HG03442 (cell line): ENCODE measurements around the gene SLC26A2.
"Not testable (repeated sequence)": the region's sequence is repeated elsewhere in the genome, so short reads cannot be mapped to it uniquely, and the experiment has no call there.

Experiments
- ATAC-seq: cut with Tn5 transposase; IDR thresholded peaks from one replicate; pipeline ENCODE4 v1.9.1; 2021; ENCODE audit warnings: mild to moderate bottlenecking, moderate library complexity; ENCODE audit not compliant: unreplicated experiment

The SLC26A2 gene

GRCh38 chr5:149936700-149937091 lies 23.9 kb upstream of the SLC26A2 start:
- no peak for ATAC-seq

- no peak for ATAC-seq
Measured at GRCh38 chr5:149937610-149938009, 22.9 kb upstream of the SLC26A2 start.

GRCh38 chr5:149938279-149938678 lies 22.3 kb upstream of the SLC26A2 start:
- no peak for ATAC-seq

GRCh38 chr5:149938791-149939358 lies 21.7 kb upstream of the SLC26A2 start:
- no peak for ATAC-seq

- no peak for ATAC-seq
Measured at GRCh38 chr5:149939546-149939945, 21.0 kb upstream of the SLC26A2 start.

GRCh38 chr5:149940077-149940574 lies 20.4 kb upstream of the SLC26A2 start:
- ATAC-seq: peak; percentile 70

- no peak for ATAC-seq
Measured at GRCh38 chr5:149940941-149941644, 19.5 kb upstream of the SLC26A2 start.

GRCh38 chr5:149941795-149942194 lies 18.8 kb upstream of the SLC26A2 start:
- no peak for ATAC-seq

GRCh38 chr5:149942199-149942598 lies 18.4 kb upstream of the SLC26A2 start:
- ATAC-seq: no peak

- ATAC-seq: not testable (repeated sequence)
Measured at GRCh38 chr5:149942741-149943169, 17.8 kb upstream of the SLC26A2 start.

GRCh38 chr5:149943177-149943949 lies 17.2 kb upstream of the SLC26A2 start:
- ATAC-seq: not testable (repeated sequence)

- ATAC-seq: no peak
Measured at GRCh38 chr5:149944666-149945065, 15.9 kb upstream of the SLC26A2 start, which contains the start of gene PDE6A. PDE6A (minus strand) TSS chr5:149944793; CDS start chr5:149944673, 120 bp downstream.

GRCh38 chr5:149946118-149946517 lies 14.4 kb upstream of the SLC26A2 start:
- ATAC-seq: no peak

- ATAC-seq: no peak
Measured at GRCh38 chr5:149948993-149949392, 11.6 kb upstream of the SLC26A2 start.

GRCh38 chr5:149951138-149951749 lies 9.3 kb upstream of the SLC26A2 start:
- ATAC-seq: no peak

- no peak for ATAC-seq
Measured at GRCh38 chr5:149953436-149954121, 7.0 kb upstream of the SLC26A2 start.

GRCh38 chr5:149954798-149955197 lies 5.8 kb upstream of the SLC26A2 start:
- no peak for ATAC-seq

GRCh38 chr5:149956685-149957084 lies 3.9 kb upstream of the SLC26A2 start:
- ATAC-seq: no peak

GRCh38 chr5:149957855-149958254 lies 2.7 kb upstream of the SLC26A2 start:
- no peak for ATAC-seq

- ATAC-seq: no peak
Measured at GRCh38 chr5:149959406-149960236, 937 bp upstream of the SLC26A2 start.
